ENCODE results near the gene KCNQ1OT1.

KCNQ1OT1 gene

DNA sequence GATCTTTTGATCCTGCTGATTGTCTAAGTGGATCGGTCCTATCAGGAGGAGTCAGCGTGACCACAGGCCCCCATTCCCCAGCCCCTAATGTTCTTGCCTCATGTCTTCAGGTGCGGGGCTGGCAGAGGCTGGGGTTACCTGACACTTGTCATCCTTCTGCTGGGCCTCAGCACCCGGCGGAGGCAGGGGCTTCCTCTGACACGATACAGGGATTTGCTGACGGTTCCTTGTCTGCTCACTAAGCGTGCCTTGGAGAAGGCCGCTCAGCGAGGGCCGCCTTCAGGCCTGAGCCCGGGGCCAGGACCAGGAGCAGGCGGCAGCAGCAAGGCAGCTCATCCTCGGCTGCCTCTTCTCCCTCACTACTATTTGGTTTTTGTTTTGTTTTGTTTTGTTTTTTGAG lies 45.7 kb upstream of the KCNQ1OT1 start:
- DNase-seq (ENCODE audit: low read depth): no peak
- TF ChIP-seq, protein P1, sequence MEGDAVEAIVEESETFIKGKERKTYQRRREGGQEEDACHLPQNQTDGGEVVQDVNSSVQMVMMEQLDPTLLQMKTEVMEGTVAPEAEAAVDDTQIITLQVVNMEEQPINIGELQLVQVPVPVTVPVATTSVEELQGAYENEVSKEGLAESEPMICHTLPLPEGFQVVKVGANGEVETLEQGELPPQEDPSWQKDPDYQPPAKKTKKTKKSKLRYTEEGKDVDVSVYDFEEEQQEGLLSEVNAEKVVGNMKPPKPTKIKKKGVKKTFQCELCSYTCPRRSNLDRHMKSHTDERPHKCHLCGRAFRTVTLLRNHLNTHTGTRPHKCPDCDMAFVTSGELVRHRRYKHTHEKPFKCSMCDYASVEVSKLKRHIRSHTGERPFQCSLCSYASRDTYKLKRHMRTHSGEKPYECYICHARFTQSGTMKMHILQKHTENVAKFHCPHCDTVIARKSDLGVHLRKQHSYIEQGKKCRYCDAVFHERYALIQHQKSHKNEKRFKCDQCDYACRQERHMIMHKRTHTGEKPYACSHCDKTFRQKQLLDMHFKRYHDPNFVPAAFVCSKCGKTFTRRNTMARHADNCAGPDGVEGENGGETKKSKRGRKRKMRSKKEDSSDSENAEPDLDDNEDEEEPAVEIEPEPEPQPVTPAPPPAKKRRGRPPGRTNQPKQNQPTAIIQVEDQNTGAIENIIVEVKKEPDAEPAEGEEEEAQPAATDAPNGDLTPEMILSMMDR (IDR thresholded peaks at IDR 0.05; ENCODE audit: low read depth, low read length): no peak
- no peak for TF ChIP-seq MYC (IDR thresholded peaks at IDR 0.05; ENCODE audit: low read depth, low read length)
- TF ChIP-seq POLR2A (IDR thresholded peaks at IDR 0.05; ENCODE audit: extremely low read depth, insufficient read length): no peak
- TF ChIP-seq, protein P2, sequence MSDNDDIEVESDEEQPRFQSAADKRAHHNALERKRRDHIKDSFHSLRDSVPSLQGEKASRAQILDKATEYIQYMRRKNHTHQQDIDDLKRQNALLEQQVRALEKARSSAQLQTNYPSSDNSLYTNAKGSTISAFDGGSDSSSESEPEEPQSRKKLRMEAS (IDR thresholded peaks at IDR 0.05; ENCODE audit: low read depth, low read length): no peak
- no peak overlapping the region for H3K4me3 ChIP-seq (ENCODE audit: low read depth, low read length)

DNA sequence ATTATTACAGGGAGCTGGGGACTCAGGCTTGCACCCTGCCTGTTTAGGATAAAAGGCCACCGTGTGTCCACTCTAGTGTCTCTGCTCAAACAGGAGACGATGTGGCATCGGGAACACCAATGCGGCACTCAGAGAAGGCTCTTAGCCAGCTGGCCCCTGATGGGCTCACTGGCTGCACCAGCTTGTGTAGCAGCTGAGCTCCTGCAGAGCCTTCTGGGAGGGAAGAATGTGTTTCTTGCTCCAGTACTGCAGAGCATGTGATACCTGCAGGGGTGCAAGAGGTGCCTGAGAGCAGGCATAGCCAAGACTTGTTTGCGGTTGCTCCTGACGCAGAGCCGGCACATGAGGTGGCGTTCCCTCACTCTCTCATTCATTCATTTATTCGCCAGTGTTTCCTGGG lies 44.4 kb upstream of the KCNQ1OT1 start:
- TF ChIP-seq POLR2A (IDR thresholded peaks at IDR 0.05; ENCODE audit: extremely low read depth, insufficient read length): no peak
- no peak for TF ChIP-seq MYC (IDR thresholded peaks at IDR 0.05; ENCODE audit: low read depth, low read length)
- TF ChIP-seq, protein P2 (IDR thresholded peaks at IDR 0.05; ENCODE audit: low read depth, low read length): no peak
- TF ChIP-seq, protein P1 (IDR thresholded peaks at IDR 0.05; ENCODE audit: low read depth, low read length): no peak
- DNase-seq (ENCODE audit: low read depth): no peak
- H3K4me3 ChIP-seq (ENCODE audit: low read depth, low read length): no peak overlapping the region

DNA sequence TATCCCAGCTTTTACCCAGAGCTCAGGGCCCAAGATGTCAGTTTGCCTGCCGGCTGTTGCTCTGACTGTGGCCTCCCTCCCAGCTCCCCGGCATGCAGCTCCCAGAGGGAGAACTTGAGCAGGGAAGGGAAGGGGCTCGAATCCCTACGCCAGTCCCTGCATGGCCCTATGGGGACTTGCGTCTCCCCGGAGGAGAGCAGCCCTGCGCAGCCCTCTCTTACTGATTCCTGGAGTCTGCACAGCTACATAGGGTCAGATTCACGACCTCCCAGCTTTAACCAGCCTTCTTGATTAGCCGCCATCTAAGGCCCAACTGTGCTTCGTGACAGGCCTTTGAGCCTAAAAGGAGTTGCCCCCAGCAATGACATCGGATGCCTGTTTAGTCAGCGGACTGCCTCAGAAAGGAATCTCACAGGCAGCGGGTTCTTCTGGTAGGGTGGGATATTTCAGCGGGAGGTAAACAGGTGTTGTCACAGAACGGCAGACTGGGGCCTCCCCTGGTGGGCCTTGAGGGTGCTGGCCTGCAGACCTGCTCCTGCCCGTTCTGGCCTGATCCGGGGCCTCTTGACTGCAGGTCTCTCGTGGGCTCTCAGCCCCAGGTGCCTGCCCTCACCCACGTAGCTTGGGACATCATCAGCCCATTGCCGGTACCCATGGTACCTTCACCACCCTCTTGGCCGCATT lies 43.8 kb upstream of the KCNQ1OT1 start:
- no peak for DNase-seq (ENCODE audit: low read depth)
- TF ChIP-seq POLR2A (IDR thresholded peaks at IDR 0.05; ENCODE audit: extremely low read depth, insufficient read length) (no peak), MYC (IDR thresholded peaks at IDR 0.05; ENCODE audit: low read depth, low read length) (no peak)
- TF ChIP-seq, protein P1 (IDR thresholded peaks at IDR 0.05; ENCODE audit: low read depth, low read length): no peak
- TF ChIP-seq, protein P2 (IDR thresholded peaks at IDR 0.05; ENCODE audit: low read depth, low read length): no peak
- no peak overlapping the region for H3K4me3 ChIP-seq (ENCODE audit: low read depth, low read length)

DNA sequence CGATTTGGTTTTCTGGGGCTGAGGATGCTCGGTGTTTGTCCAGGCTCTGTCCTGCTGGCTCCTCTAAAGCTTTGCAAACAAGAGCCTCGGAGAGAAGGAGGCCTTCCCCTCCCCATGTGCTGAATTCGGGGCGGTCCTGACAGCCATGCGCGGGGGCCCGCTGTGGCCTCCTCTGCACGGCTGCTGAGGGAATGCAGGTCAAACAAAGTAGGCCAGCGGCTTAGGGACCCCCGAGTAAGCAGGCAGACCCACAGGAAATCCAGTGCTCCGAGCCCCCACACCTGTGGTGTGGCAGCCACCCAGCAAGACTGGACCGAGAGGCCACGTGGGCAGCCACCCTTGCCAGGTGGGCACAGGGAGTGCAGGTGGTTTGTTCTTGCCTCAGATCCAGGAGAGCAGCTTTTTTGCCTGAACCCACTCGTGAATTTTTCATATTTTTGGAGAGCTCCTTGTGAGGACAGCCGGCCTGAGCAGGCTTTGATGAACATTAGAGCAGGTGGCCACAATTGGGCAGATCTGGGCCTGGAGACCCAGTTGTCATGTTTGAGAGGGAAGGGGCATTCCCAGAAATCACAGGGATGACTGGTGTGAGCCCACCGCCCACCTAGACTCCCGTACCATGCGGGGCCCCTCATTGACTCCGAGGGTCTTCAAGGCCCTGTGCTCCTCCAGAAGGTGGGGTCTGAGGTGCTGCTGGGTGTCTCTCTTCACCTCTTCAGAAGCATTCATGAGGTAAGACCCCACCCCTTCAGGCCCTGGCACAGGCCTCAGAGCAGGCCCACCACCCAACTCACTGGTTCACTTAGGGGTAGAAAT lies 43.0 kb upstream of the KCNQ1OT1 start:
- H3K4me3 ChIP-seq (ENCODE audit: low read depth, low read length): no peak overlapping the region
- TF ChIP-seq, protein P2 (IDR thresholded peaks at IDR 0.05; ENCODE audit: low read depth, low read length): no peak
- TF ChIP-seq POLR2A (IDR thresholded peaks at IDR 0.05; ENCODE audit: extremely low read depth, insufficient read length): no peak
- no peak for TF ChIP-seq MYC (IDR thresholded peaks at IDR 0.05; ENCODE audit: low read depth, low read length)
- TF ChIP-seq, protein P1 (IDR thresholded peaks at IDR 0.05; ENCODE audit: low read depth, low read length): no peak
- DNase-seq (ENCODE audit: low read depth): no peak

DNA sequence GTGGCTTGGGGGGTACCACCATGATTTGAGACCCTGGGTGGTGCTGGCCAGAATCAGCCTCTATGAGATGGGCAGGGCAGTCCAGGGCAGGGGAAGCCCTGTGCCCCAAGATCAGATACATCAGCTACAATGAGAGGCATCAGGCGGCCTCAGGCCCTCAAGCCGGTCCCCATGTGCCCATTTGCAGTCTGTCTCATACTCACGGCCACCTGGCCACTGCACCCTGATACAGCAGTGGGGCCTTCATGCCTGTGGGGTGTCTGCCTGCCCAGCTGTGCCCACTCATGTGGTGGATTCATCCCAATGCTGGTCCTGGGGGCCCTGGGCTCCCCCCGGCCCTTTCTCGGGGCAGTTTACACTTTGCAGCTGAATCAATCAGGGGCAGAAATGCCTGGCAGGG lies 42.4 kb upstream of the KCNQ1OT1 start:
- DNase-seq (ENCODE audit: low read depth): no peak
- TF ChIP-seq, protein P2 (IDR thresholded peaks at IDR 0.05; ENCODE audit: low read depth, low read length): no peak
- TF ChIP-seq POLR2A (IDR thresholded peaks at IDR 0.05; ENCODE audit: extremely low read depth, insufficient read length) (no peak), MYC (IDR thresholded peaks at IDR 0.05; ENCODE audit: low read depth, low read length) (no peak)
- TF ChIP-seq, protein P1 (IDR thresholded peaks at IDR 0.05; ENCODE audit: low read depth, low read length): no peak

More for the DNA sequence above, 42.4 kb upstream of the KCNQ1OT1 start:
- no peak overlapping the region for H3K4me3 ChIP-seq (ENCODE audit: low read depth, low read length)
